ENCODE measurements around the gene FAM200C. TPM values are rescaled to one million over a fixed set of nuclear protein-coding genes. Genes with fewer than 3 reads are reported as not detected.

The FAM200C gene
- total and polyA plus RNA-seq, 2 donors (not counting 1 experiment from before 2014, with no cell fraction given) = 0.28 to 1.3 TPM

DNA sequence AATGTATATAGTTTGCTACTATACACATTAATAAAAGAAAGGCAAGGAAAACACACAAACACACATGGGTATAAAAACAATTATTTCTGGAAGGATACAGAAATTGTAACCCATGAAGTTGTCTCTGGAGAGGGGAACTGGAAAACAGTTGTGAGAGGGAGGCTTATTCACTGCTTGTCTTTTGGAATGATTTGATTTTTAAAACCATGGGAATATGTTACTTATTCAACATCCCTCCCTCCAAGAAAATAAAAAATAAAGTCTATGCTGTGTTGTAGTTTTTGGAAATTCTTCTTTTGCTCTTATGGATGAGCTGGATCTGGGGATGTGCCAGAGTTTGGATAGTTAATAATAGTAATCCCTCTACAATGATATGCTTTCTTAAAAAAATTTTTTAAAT is 23.4 kb downstream of the FAM200C start:
- H3K27ac Mint-ChIP-seq = no peak overlapping the region
- H2AFZ ChIP-seq (ENCODE audit: insufficient read depth, low read depth, low read length, poor library complexity, severe bottlenecking) = no peak overlapping the region
- no peak overlapping the region for H3K4me3 ChIP-seq (ENCODE audit: control extremely low read depth in 1 of 5, extremely low read depth in 1 of 5, insufficient read depth in 1 of 5, low read depth in 2 of 5, low read length in 4 of 5)
- no peaks in the 10 kb centered on the region for H4K20me1 ChIP-seq (ENCODE audit: control insufficient read depth, insufficient read depth, low read length, poor library complexity, severe bottlenecking)
- H3K4me1 Mint-ChIP-seq = no peaks in the 10 kb centered on the region
- H3K9me3 Mint-ChIP-seq (ENCODE audit: insufficient read depth) = no peaks in the 10 kb centered on the region
- H3K9ac ChIP-seq (ENCODE audit: low read length) = no peak overlapping the region
- peaks cover 44% of the 10 kb centered on the region for H3K27me3 Mint-ChIP-seq
- no peak for ATAC-seq (ENCODE audit: low read depth)
- H3K27ac ChIP-seq (ENCODE audit: low read length in 2 of 2) = no peak overlapping the region
- no peak overlapping the region for H3K4me2 ChIP-seq (replicated peaks; ENCODE audit: low read depth, low read length, poor library complexity, severe bottlenecking)
- H3K79me2 ChIP-seq (ENCODE audit: control insufficient read depth, insufficient read depth, low read length) = no peaks in the 10 kb centered on the region
- no peak for DNase-seq
- no peak for TF ChIP-seq EZH2 (IDR thresholded peaks at IDR 0.05; ENCODE audit: borderline replicate concordance, insufficient read depth, low read depth, low read length, poor library complexity, severe bottlenecking)
- TF ChIP-seq, protein P1, sequence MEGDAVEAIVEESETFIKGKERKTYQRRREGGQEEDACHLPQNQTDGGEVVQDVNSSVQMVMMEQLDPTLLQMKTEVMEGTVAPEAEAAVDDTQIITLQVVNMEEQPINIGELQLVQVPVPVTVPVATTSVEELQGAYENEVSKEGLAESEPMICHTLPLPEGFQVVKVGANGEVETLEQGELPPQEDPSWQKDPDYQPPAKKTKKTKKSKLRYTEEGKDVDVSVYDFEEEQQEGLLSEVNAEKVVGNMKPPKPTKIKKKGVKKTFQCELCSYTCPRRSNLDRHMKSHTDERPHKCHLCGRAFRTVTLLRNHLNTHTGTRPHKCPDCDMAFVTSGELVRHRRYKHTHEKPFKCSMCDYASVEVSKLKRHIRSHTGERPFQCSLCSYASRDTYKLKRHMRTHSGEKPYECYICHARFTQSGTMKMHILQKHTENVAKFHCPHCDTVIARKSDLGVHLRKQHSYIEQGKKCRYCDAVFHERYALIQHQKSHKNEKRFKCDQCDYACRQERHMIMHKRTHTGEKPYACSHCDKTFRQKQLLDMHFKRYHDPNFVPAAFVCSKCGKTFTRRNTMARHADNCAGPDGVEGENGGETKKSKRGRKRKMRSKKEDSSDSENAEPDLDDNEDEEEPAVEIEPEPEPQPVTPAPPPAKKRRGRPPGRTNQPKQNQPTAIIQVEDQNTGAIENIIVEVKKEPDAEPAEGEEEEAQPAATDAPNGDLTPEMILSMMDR (IDR thresholded peaks at IDR 0.05) = no peak
- H3K36me3 ChIP-seq (replicated peaks in 1 of 2; ENCODE audit: control extremely low read depth in 1 of 2, control insufficient read depth in 1 of 2, extremely low read depth in 1 of 2, insufficient read depth in 2 of 2, low read length in 1 of 2) = no peaks in the 10 kb centered on the region
- intact Hi-C loops (cut with micrococcal nuclease) = no loop called here
- no peaks in the 10 kb centered on the region for H3K4me1 ChIP-seq (ENCODE audit: control insufficient read depth in 2 of 2, insufficient read depth in 2 of 2, low read length in 2 of 2)
- peaks cover 0 to 11% (median 4%) of the 10 kb centered on the region in 4 experiments for H3K27me3 ChIP-seq (replicated peaks in 1 of 4; ENCODE audit: control extremely low read depth in 1 of 4, control insufficient read depth in 3 of 4, insufficient read depth in 4 of 4, low read length in 3 of 4)
- no peak overlapping the region for H3K4me3 Mint-ChIP-seq
- H3K9me3 ChIP-seq (ENCODE audit: control extremely low read depth in 1 of 3, control insufficient read depth in 2 of 3, insufficient read depth in 1 of 3, low read length in 2 of 3) = no peaks in the 10 kb centered on the region
- POLR2A ChIA-PET = no interaction called here
- CTCF ChIA-PET = no interaction called here

- H3K27me3 Mint-ChIP-seq = peaks cover 51% of the 10 kb centered on the region
- H3K27me3 ChIP-seq (replicated peaks in 1 of 4; ENCODE audit: control extremely low read depth in 1 of 4, control insufficient read depth in 3 of 4, insufficient read depth in 4 of 4, low read length in 3 of 4) = peaks cover 0 to 18% (median 8%) of the 10 kb centered on the region in 4 experiments
- ChIA-PET CTCF (no interaction called here), POLR2A (no interaction called here)
- no peaks in the 10 kb centered on the region for H3K79me2 ChIP-seq (ENCODE audit: control insufficient read depth, insufficient read depth, low read length)
- H2AFZ ChIP-seq (ENCODE audit: insufficient read depth, low read depth, low read length, poor library complexity, severe bottlenecking) = no peak overlapping the region
- no peak overlapping the region for H3K9ac ChIP-seq (ENCODE audit: low read length)
- no peaks in the 10 kb centered on the region for H3K36me3 ChIP-seq (replicated peaks in 1 of 2; ENCODE audit: control extremely low read depth in 1 of 2, control insufficient read depth in 1 of 2, extremely low read depth in 1 of 2, insufficient read depth in 2 of 2, low read length in 1 of 2)
- H3K4me2 ChIP-seq (replicated peaks; ENCODE audit: low read depth, low read length, poor library complexity, severe bottlenecking) = no peak overlapping the region
- TF ChIP-seq EZH2 (IDR thresholded peaks at IDR 0.05; ENCODE audit: borderline replicate concordance, insufficient read depth, low read depth, low read length, poor library complexity, severe bottlenecking) = no peak
- TF ChIP-seq, protein P1 (IDR thresholded peaks at IDR 0.05) = no peak
- H3K9me3 ChIP-seq (ENCODE audit: control extremely low read depth in 1 of 3, control insufficient read depth in 2 of 3, insufficient read depth in 1 of 3, low read length in 2 of 3) = no peaks in the 10 kb centered on the region
- no peak overlapping the region for H3K4me3 Mint-ChIP-seq
- no peak overlapping the region for H3K4me3 ChIP-seq (ENCODE audit: control extremely low read depth in 1 of 5, extremely low read depth in 1 of 5, insufficient read depth in 1 of 5, low read depth in 2 of 5, low read length in 4 of 5)
- H3K4me1 Mint-ChIP-seq = peaks cover 3% of the 10 kb centered on the region
- no peaks in the 10 kb centered on the region for H4K20me1 ChIP-seq (ENCODE audit: control insufficient read depth, insufficient read depth, low read length, poor library complexity, severe bottlenecking)
- peaks cover 0 to under 1% of the 10 kb centered on the region in 2 donors for H3K4me1 ChIP-seq (ENCODE audit: control insufficient read depth in 2 of 2, insufficient read depth in 2 of 2, low read length in 2 of 2)
- DNase-seq (no peak), ATAC-seq (ENCODE audit: low read depth) (no peak)
- no peak overlapping the region for H3K27ac ChIP-seq (ENCODE audit: low read length in 2 of 2)
- H3K9me3 Mint-ChIP-seq (ENCODE audit: insufficient read depth) = no peaks in the 10 kb centered on the region
- WGBS (ENCODE audit: insufficient coverage) = no CpG with 5 or more reads among the region's 2 CpGs
- H3K27ac Mint-ChIP-seq = no peak overlapping the region
- intact Hi-C loops (cut with micrococcal nuclease) = no loop called here
These were observed 24.2 kb downstream of the FAM200C start for GRCh38 chr5:160375701-160376100.

Measured in B cell (primary cell).